Eye (tissue), 1 donor: Measurements from ENCODE around the gene SERPINB12.

Experiments used
- DNase-seq: peaks from one replicate; pipeline ENCODE4 v3.0.0-alpha.2; 2015

Gene SERPINB12

GRCh38 chr18:63542069-63542468, at the start of gene SERPINB12:
Gene SERPINB12, plus strand, starts transcription at chr18:63542369. Its CDS starts 13,791 bp downstream, at chr18:63556160.
- DNase-seq = no peak

- DNase-seq = no peak
These were observed 49.3 kb upstream of the SERPINB12 start for GRCh38 chr18:63492851-63493250.

GRCh38 chr18:63495675-63496074, 46.5 kb upstream of the SERPINB12 start:
- no peak for DNase-seq

- no peak for DNase-seq
These were observed 36.4 kb upstream of the SERPINB12 start for GRCh38 chr18:63505566-63506335.

GRCh38 chr18:63506336-63506646, 35.9 kb upstream of the SERPINB12 start:
- DNase-seq = no peak

GRCh38 chr18:63508596-63508995, 33.6 kb upstream of the SERPINB12 start:
- DNase-seq = peak; percentile 43

- DNase-seq = peak; percentile 62
These were observed 30.9 kb upstream of the SERPINB12 start for GRCh38 chr18:63511285-63511684.

- no peak for DNase-seq
These were observed 27.8 kb upstream of the SERPINB12 start for GRCh38 chr18:63514326-63514725.

- peak; percentile 11 for DNase-seq
These were observed 27.1 kb upstream of the SERPINB12 start for GRCh38 chr18:63514888-63515678.

GRCh38 chr18:63515801-63516200, 26.4 kb upstream of the SERPINB12 start:
- no peak for DNase-seq

- peak; percentile 93 for DNase-seq
These were observed 23.8 kb upstream of the SERPINB12 start for GRCh38 chr18:63518178-63519012.

GRCh38 chr18:63520053-63520685, 22.0 kb upstream of the SERPINB12 start:
- DNase-seq = no peak

GRCh38 chr18:63523660-63524059, 18.5 kb upstream of the SERPINB12 start:
- peak; percentile 7 for DNase-seq

GRCh38 chr18:63527251-63527650, 14.9 kb upstream of the SERPINB12 start:
- no peak for DNase-seq

GRCh38 chr18:63528863-63529492, 13.2 kb upstream of the SERPINB12 start:
- no peak for DNase-seq

GRCh38 chr18:63532471-63532870, 9.7 kb upstream of the SERPINB12 start:
- no peak for DNase-seq

GRCh38 chr18:63534615-63535014, 7.6 kb upstream of the SERPINB12 start:
- DNase-seq = no peak

GRCh38 chr18:63539904-63540510, 2.2 kb upstream of the SERPINB12 start:
- DNase-seq = peak; percentile 15

GRCh38 chr18:63544017-63544416, 1.8 kb downstream of the SERPINB12 start:
- DNase-seq = no peak

GRCh38 chr18:63545000-63545399, 2.8 kb downstream of the SERPINB12 start:
- no peak for DNase-seq

GRCh38 chr18:63550068-63550467, 7.9 kb downstream of the SERPINB12 start:
- DNase-seq = no peak

- no peak for DNase-seq
These were observed 9.6 kb downstream of the SERPINB12 start for GRCh38 chr18:63551769-63552168.
